Lower leg skin (tissue), 4 donors: Measurements from ENCODE around the gene KLHL6. TPM values are rescaled to one million over a fixed set of nuclear protein-coding genes. Genes with fewer than 3 reads are reported as not detected.

Source experiments
- DNase-seq, 2 donors: peaks; one replicate each; pipeline ENCODE4 v3.0.0-alpha.2; 2019; ENCODE audit warnings: low spot score in 2 of 2
- H3K4me3 ChIP-seq: fragments of 200-600 bp; sonication (generic); 2 replicates; pipeline ENCODE4 v1.5.1; 2017; ENCODE audit warnings: mild to moderate bottlenecking, low read depth; ENCODE audit not compliant: poor library complexity, severe bottlenecking
- CTCF ChIP-seq, 3 donors: fragments of 450-650 bp; IDR thresholded peaks; one replicate each; pipeline ENCODE4 v1.5.1; 2016; ENCODE audit warnings: antibody characterized with exemption in 3 of 3, mild to moderate bottlenecking in 3 of 3, moderate library complexity in 2 of 3
- POLR2A ChIP-seq, 2 donors: fragments of 450-650 bp; IDR thresholded peaks; one replicate each; pipeline ENCODE4 v1.6.1; 2016 to 2017; ENCODE audit warnings: antibody characterized with exemption in 2 of 2, mild to moderate bottlenecking in 1 of 2, moderate library complexity in 1 of 2
- WGBS, 2 donors: methylation state at CpG; one replicate each; pipeline ENCODE4 v1.1.5; 2018; 5-methylcytosine and 5-hydroxymethylcytosine counted together
- intact Hi-C: fragments of 100-400 bp; cut with DNase I; formaldehyde crosslinking; loops from one replicate; pipeline ENCODE4 v1.15.0; 2023; ENCODE audit warnings: low total_unique reads
- total RNA-seq, 4 donors: library from RNA; depleted of rRNA; stranded (reverse); fragments of >200 nt; gene quantifications; one replicate each; pipeline ENCODE4 v1.1.0, GENCODE V29; 2016

Gene KLHL6
- total RNA-seq, 4 donors from 2014 or later = 0.10 to 0.58 (median 0.23) TPM

- DNase-seq = no peak
- H3K4me3 ChIP-seq = no peak overlapping the region
- 77 to 85% methylated on average over 5 of the region's 5 CpGs for WGBS, 2 donors
- no peak for TF ChIP-seq CTCF (IDR thresholded peaks at IDR 0.05)
- no peak for TF ChIP-seq POLR2A (IDR thresholded peaks at IDR 0.05)
- intact Hi-C loops = no loop called here
Observed at GRCh38 chr3:183583331-183584245, 28.1 kb upstream of the KLHL6 start.

- intact Hi-C loops = no loop called here
- TF ChIP-seq CTCF (IDR thresholded peaks at IDR 0.05) (no peak), POLR2A (IDR thresholded peaks at IDR 0.05) (no peak)
- DNase-seq = no peak
- no peak overlapping the region for H3K4me3 ChIP-seq
- WGBS, 2 donors = 88 to 100% methylated on average over 1 of the region's 1 CpG
Observed at GRCh38 chr3:183582161-183582560, 26.7 kb upstream of the KLHL6 start.

- intact Hi-C loops = no loop called here
- DNase-seq = no peak
- TF ChIP-seq POLR2A (IDR thresholded peaks at IDR 0.05) (no peak), CTCF (IDR thresholded peaks at IDR 0.05) (no peak)
- H3K4me3 ChIP-seq = no peak overlapping the region
- 97% methylated on average over 3 of the region's 3 CpGs for WGBS, 2 donors
Observed at GRCh38 chr3:183581496-183582155, 26.1 kb upstream of the KLHL6 start.

GRCh38 chr3:183579967-183580900 is 24.7 kb upstream of the KLHL6 start:
- DNase-seq = no peak
- H3K4me3 ChIP-seq = no peak overlapping the region
- intact Hi-C loops = no loop called here
- no peak for TF ChIP-seq CTCF (IDR thresholded peaks at IDR 0.05)
- no peak for TF ChIP-seq POLR2A (IDR thresholded peaks at IDR 0.05)
- WGBS, 2 donors = 61 to 69% methylated on average over 17 of the region's 17 CpGs

- no peak overlapping the region for H3K4me3 ChIP-seq
- WGBS, 2 donors = 87 to 90% methylated on average over 3 of the region's 3 CpGs
- intact Hi-C loops = no loop called here
- TF ChIP-seq CTCF (IDR thresholded peaks at IDR 0.05) (no peak), POLR2A (IDR thresholded peaks at IDR 0.05) (no peak)
- no peak for DNase-seq
Observed at GRCh38 chr3:183578179-183578578, 22.7 kb upstream of the KLHL6 start.
